IMR-90 (cell line): ENCODE data around the gene DOCK2.

ENCODE experiments used
- BHLHE40 ChIP-seq: fragments of 150-350 bp; IDR thresholded peaks from 2 replicates; pipeline ENCODE4 v1.6.1; 2016; ENCODE audit warnings: mild to moderate bottlenecking, low read depth, low read length
- CEBPB ChIP-seq: IDR thresholded peaks from 2 replicates; pipeline ENCODE4 v1.6.1; 2012; ENCODE audit warnings: low read depth, low read length, improper control_type of control experiment
- FOS ChIP-seq: fragments of 150-350 bp; IDR thresholded peaks from 2 replicates; pipeline ENCODE4 v1.6.1; 2016; ENCODE audit warnings: low read depth, low read length
- MAFK ChIP-seq: IDR thresholded peaks from 2 replicates; pipeline ENCODE4 v1.6.1; 2012; ENCODE audit warnings: low read depth, low read length, improper control_type of control experiment
- MAZ ChIP-seq: IDR thresholded peaks from 2 replicates; pipeline ENCODE4 v1.6.1; 2012; ENCODE audit warnings: low read depth, mild to moderate bottlenecking, low read length, improper control_type of control experiment, moderate library complexity, borderline replicate concordance
- MXI1 ChIP-seq: IDR thresholded peaks from 2 replicates; pipeline ENCODE4 v1.6.1; 2012; ENCODE audit warnings: low read depth, mild to moderate bottlenecking, low read length, moderate library complexity, borderline replicate concordance
- POLR2A ChIP-seq: IDR thresholded peaks from 2 replicates; pipeline ENCODE4 v1.6.1; 2012; ENCODE audit warnings: mild to moderate bottlenecking, low read depth, low read length
- RAD21 ChIP-seq: IDR thresholded peaks from 2 replicates; pipeline ENCODE4 v1.6.1; 2012; ENCODE audit warnings: low read length, improper control_type of control experiment
- SMC3 ChIP-seq: fragments of 150-350 bp; IDR thresholded peaks from 2 replicates; pipeline ENCODE4 v1.6.1; 2016; ENCODE audit warnings: low read depth, mild to moderate bottlenecking, antibody characterized with exemption, low read length, moderate library complexity
- TF ChIP-seq, protein P1 (sequence below): conservative IDR thresholded peaks from 2 replicates; pipeline ENCODE4 v1.5.1; 2012; ENCODE audit warnings: mild to moderate bottlenecking, low read depth, low read length, improper control_type of control experiment
- TF ChIP-seq, protein P2 (sequence below): fragments of 150-350 bp; IDR thresholded peaks from 2 replicates; pipeline ENCODE4 v1.6.1; 2017; ENCODE audit warnings: mild to moderate bottlenecking, antibody characterized with exemption, low read length, low read depth

DNA sequence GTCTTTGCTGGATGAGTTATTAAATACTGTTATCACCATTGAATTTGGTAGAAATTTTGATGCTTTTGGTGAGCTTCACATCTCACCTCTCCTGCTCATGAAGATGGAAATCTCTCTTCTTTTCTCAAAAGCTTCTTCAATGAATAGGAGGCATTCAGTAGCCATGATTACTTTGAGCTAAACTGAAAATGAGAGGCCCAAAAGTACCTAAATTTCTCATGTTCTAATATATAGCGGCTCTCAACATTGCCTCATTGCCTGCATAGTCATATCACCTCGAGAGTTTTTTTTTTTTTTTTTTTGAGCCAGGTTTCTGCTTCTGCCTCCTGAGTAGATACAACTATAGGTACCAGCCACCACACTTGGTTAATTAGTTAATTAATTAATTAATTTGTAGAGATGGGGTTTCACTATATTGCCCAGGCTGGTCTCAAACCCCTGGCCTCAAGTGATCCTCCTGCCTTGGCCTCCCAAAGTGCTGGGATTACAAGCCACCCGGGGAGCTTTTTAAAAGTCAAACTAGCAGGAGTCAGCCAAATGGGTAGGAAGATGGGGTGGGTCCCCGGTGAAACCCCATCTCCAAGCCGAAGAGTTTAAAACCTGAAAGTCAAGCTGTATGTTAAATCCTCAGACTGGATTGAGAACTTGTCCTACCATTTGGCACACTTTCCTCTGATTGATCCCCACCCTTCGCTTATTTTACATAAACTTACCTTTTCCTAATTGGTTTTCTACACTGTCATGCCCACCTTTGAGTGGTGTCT is 169.0 kb downstream of the DOCK2 start:
- TF ChIP-seq, protein P1, sequence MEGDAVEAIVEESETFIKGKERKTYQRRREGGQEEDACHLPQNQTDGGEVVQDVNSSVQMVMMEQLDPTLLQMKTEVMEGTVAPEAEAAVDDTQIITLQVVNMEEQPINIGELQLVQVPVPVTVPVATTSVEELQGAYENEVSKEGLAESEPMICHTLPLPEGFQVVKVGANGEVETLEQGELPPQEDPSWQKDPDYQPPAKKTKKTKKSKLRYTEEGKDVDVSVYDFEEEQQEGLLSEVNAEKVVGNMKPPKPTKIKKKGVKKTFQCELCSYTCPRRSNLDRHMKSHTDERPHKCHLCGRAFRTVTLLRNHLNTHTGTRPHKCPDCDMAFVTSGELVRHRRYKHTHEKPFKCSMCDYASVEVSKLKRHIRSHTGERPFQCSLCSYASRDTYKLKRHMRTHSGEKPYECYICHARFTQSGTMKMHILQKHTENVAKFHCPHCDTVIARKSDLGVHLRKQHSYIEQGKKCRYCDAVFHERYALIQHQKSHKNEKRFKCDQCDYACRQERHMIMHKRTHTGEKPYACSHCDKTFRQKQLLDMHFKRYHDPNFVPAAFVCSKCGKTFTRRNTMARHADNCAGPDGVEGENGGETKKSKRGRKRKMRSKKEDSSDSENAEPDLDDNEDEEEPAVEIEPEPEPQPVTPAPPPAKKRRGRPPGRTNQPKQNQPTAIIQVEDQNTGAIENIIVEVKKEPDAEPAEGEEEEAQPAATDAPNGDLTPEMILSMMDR, result no peak
- no peak for TF ChIP-seq BHLHE40
- TF ChIP-seq MXI1, result no peak
- no peak for TF ChIP-seq POLR2A
- TF ChIP-seq SMC3, result no peak
- no peak for TF ChIP-seq MAZ
- no peak for TF ChIP-seq RAD21
- TF ChIP-seq MAFK, result no peak
- TF ChIP-seq, protein P2, sequence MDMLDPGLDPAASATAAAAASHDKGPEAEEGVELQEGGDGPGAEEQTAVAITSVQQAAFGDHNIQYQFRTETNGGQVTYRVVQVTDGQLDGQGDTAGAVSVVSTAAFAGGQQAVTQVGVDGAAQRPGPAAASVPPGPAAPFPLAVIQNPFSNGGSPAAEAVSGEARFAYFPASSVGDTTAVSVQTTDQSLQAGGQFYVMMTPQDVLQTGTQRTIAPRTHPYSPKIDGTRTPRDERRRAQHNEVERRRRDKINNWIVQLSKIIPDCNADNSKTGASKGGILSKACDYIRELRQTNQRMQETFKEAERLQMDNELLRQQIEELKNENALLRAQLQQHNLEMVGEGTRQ, result no peak
- TF ChIP-seq CEBPB, result no peak
- no peak for TF ChIP-seq FOS
